Kidney epithelial cell (primary cell): ENCODE measurements around the gene TAP2. TPM values are rescaled to one million over a fixed set of nuclear protein-coding genes. Genes with fewer than 3 reads are reported as not detected.

Source experiments
- DNase-seq: peaks from one replicate; pipeline ENCODE4 v3.0.0-alpha.2; 2010; ENCODE audit warnings: low read depth
- H3K27me3 ChIP-seq: 2 replicates; pipeline ENCODE4 v1.6.0; 2011; ENCODE audit warnings: low read length; ENCODE audit not compliant: control insufficient read depth, insufficient read depth
- H3K36me3 ChIP-seq: 2 replicates; pipeline ENCODE4 v1.5.1; 2011; ENCODE audit warnings: low read length; ENCODE audit not compliant: control insufficient read depth, insufficient read depth
- H3K4me3 ChIP-seq: 2 replicates; pipeline ENCODE4 v1.5.1; 2011; ENCODE audit warnings: low read depth, mild to moderate bottlenecking, control low read depth, low read length
- total RNA-seq: library from RNA; depleted of rRNA; stranded (reverse); fragments of >200 nt; gene quantifications from 2 replicates; pipeline ENCODE4 v1.2.3, GENCODE V29; 2015
- TF ChIP-seq, protein P1 (sequence below): IDR thresholded peaks from 2 replicates; pipeline ENCODE4 v1.5.1; 2011; ENCODE audit warnings: mild to moderate bottlenecking, moderate library complexity, low read length, control low read depth, inconsistent platforms; ENCODE audit not compliant: insufficient read depth, poor library complexity, severe bottlenecking

The TAP2 gene
- total RNA-seq, 1 donor from 2014 or later: 22.7 TPM

DNA sequence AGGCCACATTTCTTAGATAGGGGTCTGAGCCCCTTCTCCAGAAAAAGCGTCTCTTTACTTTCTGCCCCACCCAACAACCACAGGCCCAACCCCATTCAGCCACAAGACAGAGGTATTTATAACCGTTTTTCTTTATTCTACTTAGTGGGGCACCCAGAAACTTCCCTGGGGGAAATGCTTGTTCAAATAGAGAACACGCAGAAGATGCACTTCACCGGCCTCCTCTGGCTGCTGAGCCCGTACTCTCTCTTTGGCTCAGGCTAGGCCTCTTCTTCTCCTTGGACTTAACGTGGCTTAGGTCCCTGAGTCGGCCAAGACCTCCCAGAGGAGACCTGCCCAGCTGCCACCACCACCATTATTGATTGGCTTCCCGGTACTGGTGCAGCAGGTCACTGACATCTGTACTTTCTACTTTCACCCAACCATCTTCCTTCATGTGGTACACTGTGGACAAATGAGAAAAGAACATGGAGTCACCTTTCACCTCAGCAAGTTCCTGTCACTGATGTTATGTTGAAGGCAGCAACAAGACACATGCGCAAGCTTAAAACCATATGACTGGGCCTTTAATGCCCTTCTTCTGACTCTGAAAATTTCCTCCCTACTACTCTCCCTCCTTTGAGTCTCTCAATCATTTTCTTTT, 2.2 kb upstream of the TAP2 start:
- Histone ChIP-seq H3K27me3 (no peaks in the 10 kb centered on the region), H3K4me3 (no peak overlapping the region), H3K36me3 (no peaks in the 10 kb centered on the region)
- TF ChIP-seq, protein P1, sequence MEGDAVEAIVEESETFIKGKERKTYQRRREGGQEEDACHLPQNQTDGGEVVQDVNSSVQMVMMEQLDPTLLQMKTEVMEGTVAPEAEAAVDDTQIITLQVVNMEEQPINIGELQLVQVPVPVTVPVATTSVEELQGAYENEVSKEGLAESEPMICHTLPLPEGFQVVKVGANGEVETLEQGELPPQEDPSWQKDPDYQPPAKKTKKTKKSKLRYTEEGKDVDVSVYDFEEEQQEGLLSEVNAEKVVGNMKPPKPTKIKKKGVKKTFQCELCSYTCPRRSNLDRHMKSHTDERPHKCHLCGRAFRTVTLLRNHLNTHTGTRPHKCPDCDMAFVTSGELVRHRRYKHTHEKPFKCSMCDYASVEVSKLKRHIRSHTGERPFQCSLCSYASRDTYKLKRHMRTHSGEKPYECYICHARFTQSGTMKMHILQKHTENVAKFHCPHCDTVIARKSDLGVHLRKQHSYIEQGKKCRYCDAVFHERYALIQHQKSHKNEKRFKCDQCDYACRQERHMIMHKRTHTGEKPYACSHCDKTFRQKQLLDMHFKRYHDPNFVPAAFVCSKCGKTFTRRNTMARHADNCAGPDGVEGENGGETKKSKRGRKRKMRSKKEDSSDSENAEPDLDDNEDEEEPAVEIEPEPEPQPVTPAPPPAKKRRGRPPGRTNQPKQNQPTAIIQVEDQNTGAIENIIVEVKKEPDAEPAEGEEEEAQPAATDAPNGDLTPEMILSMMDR: no peak
- DNase-seq: no peak

GRCh38 chr6:32839356-32839755, 817 bp upstream of the TAP2 start:
- H3K27me3 ChIP-seq: no peaks in the 10 kb centered on the region
- H3K4me3 ChIP-seq: no peak overlapping the region
- no peak for DNase-seq
- no peaks in the 10 kb centered on the region for H3K36me3 ChIP-seq
- TF ChIP-seq, protein P1: no peak

GRCh38 chr6:32837651-32838113, 857 bp downstream of the TAP2 start:
- H3K27me3 ChIP-seq: no peaks in the 10 kb centered on the region
- no peaks in the 10 kb centered on the region for H3K36me3 ChIP-seq
- peak overlapping the region; percentile 93 for H3K4me3 ChIP-seq
- DNase-seq: no peak
- TF ChIP-seq, protein P1: no peak

GRCh38 chr6:32836873-32837272, 1.7 kb downstream of the TAP2 start:
- DNase-seq: no peak
- H3K36me3 ChIP-seq: peaks cover 1% of the 10 kb centered on the region
- no peak overlapping the region for H3K4me3 ChIP-seq
- no peaks in the 10 kb centered on the region for H3K27me3 ChIP-seq
- TF ChIP-seq, protein P1: no peak

GRCh38 chr6:32835167-32835893, 3.2 kb downstream of the TAP2 start:
- DNase-seq: no peak
- Histone ChIP-seq H3K36me3 (peaks cover 1% of the 10 kb centered on the region), H3K27me3 (no peaks in the 10 kb centered on the region), H3K4me3 (no peak overlapping the region)
- TF ChIP-seq, protein P1: no peak

DNA sequence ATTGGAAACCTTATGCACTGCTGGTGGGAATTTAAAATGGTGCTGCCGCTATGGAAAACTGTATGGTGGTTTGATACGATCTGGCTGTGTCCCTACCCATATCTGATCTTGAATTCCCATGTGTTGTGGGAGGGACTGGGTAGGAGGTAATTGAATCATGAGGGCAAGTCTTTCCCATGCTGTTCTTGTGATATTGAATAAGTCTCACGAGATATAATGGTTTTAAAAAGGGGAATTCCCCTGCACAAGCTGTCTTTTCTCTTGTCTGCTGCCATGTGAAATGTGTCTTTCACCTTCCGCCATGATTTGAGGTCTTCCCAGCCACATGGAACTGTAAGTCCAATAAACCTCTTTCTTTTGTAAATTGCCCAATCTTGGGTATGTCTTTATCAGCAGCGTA, 4.9 kb downstream of the TAP2 start:
- no peak for DNase-seq
- peaks cover 1% of the 10 kb centered on the region for H3K36me3 ChIP-seq

More for the DNA sequence above, 4.9 kb downstream of the TAP2 start:
- no peaks in the 10 kb centered on the region for H3K27me3 ChIP-seq
- TF ChIP-seq, protein P1: no peak
- no peak overlapping the region for H3K4me3 ChIP-seq
